Activated CD4-positive, alpha-beta T cell treated with anti-CD3 and anti-CD28 coated beads, Interleukin-2, amount 10 ng/mL, durations not matched to agents 24 days and 14 days (primary cell): ENCODE results near the gene ABCC9. TPM values are rescaled to one million over a fixed set of nuclear protein-coding genes. Genes with fewer than 3 reads are reported as not detected.

ENCODE experiments used
- DNase-seq: peaks from one replicate; pipeline ENCODE4 v3.0.0; 2022
- H3K27ac Mint-ChIP-seq: one replicate; pipeline ENCODE4 v1.8.0; 2022; ENCODE audit warnings: mild to moderate bottlenecking, mixed read lengths
- H3K27me3 Mint-ChIP-seq: one replicate; pipeline ENCODE4 v1.8.0; 2022; ENCODE audit warnings: mixed read lengths
- H3K36me3 Mint-ChIP-seq: one replicate; pipeline ENCODE4 v1.8.0; 2022; ENCODE audit warnings: low read depth, mild to moderate bottlenecking, mixed read lengths
- H3K4me1 Mint-ChIP-seq: one replicate; pipeline ENCODE4 v1.8.0; 2021; ENCODE audit warnings: mixed read lengths
- H3K4me3 Mint-ChIP-seq: one replicate; pipeline ENCODE4 v1.8.0; 2022; ENCODE audit warnings: mild to moderate bottlenecking, moderate library complexity, mixed read lengths
- H3K9me3 Mint-ChIP-seq: one replicate; pipeline ENCODE4 v1.8.0; 2021; ENCODE audit warnings: mixed read lengths
- intact Hi-C: fragments of 100-400 bp; cut with micrococcal nuclease; formaldehyde crosslinking; loops from one replicate; pipeline ENCODE4 v1.15.1; 2023
- total RNA-seq: library from RNA; stranded (reverse); gene quantifications from 2 replicates; pipeline ENCODE4 v1.2.3, GENCODE V29; 2022

The ABCC9 gene
- total RNA-seq, 1 donor from 2014 or later: not detected

DNA sequence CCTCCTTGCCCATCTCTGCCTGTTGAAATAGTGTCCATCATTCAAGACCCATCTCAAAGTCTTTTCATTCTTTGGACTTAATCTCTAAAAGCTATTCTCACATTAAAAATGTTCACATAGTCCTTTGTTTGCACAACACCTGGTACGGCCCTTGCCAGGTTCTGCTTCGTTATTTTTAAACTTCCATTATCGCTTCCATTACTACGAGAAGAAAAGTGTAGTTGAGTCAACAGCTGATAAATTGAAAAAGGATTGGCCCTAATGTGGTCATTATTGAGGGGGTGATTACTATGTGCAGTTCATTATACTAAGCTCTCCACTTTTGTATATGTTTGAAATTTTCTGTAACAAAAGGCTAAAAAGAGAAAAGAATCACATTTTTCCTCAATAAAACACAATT is 184.5 kb downstream of the ABCC9 start:
- H3K4me3 Mint-ChIP-seq: no peak overlapping the region
- H3K36me3 Mint-ChIP-seq: no peaks in the 10 kb centered on the region
- H3K27me3 Mint-ChIP-seq: no peaks in the 10 kb centered on the region
- no peak overlapping the region for H3K27ac Mint-ChIP-seq
- H3K9me3 Mint-ChIP-seq: no peaks in the 10 kb centered on the region
- intact Hi-C loops: no loop called here
- H3K4me1 Mint-ChIP-seq: no peaks in the 10 kb centered on the region
- DNase-seq: no peak

GRCh38 chr12:21751517-21751916 is 189.7 kb downstream of the ABCC9 start:
- intact Hi-C loops: no loop called here
- Mint-ChIP-seq H3K27me3 (peaks cover 4% of the 10 kb centered on the region), H3K27ac (no peak overlapping the region), H3K36me3 (no peaks in the 10 kb centered on the region), H3K9me3 (peaks cover 13% of the 10 kb centered on the region), H3K4me3 (no peak overlapping the region), H3K4me1 (no peaks in the 10 kb centered on the region)
- no peak for DNase-seq

Other genes starting within 250 kb of the ABCC9 start
- not detected in 2 replicates for gene KCNJ8, start 166.7 kb downstream of the ABCC9 start, total RNA-seq
- 32.9 and 36.7 TPM in 2 replicates for gene CMAS, start 104.8 kb upstream of the ABCC9 start, total RNA-seq